GM18526 (cell line): ENCODE results near the gene CHDH.

ENCODE experiments used
- POLR2A ChIP-seq: IDR thresholded peaks from 3 replicates; pipeline ENCODE4 v1.6.1; 2011; ENCODE audit not compliant: insufficient read length; ENCODE audit errors: extremely low read depth

CHDH gene

GRCh38 chr3:53860196-53860595, 14.0 kb upstream of the CHDH start:
- TF ChIP-seq POLR2A, result no peak

DNA sequence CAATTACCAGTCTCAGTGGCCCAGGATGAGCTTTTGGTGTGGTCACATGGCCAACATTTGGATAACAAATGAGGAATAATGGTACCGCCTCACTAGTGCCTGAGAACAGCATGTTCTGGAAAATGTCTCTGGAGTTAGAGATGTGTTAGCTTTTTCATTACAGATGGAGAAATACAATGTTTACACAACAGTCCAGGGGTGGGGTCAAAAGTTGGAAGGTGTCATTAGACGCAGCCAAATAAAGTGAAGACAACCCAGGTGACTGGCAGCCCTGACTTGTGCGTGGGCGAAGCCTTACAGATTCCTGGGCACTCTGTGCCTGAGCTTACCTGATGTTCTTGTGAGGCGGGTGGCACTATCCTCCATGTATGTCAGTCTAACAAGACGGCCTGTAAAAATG, 13.0 kb upstream of the CHDH start:
- no peak for TF ChIP-seq POLR2A

DNA sequence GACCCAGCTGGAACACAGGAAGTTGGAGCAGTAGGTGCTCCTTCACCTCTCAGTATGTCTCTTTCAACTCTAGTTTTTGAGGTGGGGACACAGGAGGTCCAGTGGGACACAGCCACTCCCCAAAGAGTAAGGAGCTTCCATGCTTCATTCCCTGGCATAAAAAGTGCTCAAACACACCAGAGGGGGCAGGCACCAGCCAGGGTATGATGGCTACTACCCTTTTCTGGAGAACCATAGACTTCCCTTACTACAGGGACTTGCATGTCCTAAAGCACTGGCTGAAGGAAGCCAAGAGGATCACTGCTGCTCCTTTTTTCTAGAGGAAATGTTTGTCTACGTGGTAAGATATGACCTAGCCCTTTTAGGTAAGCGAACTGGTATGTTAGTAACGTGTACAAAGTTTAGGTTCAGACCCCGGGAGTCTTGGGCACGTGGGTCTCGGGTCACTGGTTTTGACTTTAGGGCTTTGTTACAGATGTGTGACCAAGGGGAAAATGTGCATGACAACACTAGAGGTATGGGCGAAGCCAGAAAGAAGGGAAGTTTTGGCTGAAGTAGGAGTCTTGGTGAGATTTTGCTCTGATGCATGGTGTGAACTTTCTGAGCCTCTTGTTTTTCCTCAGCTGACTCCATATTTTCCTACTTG, 12.0 kb upstream of the CHDH start:
- TF ChIP-seq POLR2A, result no peak

DNA sequence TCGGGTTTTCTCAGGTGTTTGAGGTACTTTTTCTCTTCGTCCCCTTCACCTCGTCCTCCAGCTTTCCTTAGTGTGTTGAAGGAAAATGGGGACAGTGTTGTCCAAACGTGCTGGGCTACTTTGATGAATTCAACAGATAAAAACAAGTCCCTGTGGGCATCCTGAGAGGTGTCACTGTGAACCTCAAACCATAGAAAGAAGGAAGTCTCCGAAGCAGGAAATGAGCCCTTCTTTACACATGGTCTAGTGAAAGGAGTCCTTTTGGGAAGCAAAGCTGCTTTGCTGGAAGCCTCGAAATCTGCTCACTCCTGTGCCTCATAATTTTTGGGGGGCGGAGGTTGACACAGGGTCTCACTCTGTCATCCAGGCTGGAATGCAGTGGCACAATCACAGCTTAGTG, 10.7 kb upstream of the CHDH start:
- TF ChIP-seq POLR2A, result no peak

- no peak for TF ChIP-seq POLR2A
Measured at GRCh38 chr3:53850895-53851294, 4.7 kb upstream of the CHDH start.

DNA sequence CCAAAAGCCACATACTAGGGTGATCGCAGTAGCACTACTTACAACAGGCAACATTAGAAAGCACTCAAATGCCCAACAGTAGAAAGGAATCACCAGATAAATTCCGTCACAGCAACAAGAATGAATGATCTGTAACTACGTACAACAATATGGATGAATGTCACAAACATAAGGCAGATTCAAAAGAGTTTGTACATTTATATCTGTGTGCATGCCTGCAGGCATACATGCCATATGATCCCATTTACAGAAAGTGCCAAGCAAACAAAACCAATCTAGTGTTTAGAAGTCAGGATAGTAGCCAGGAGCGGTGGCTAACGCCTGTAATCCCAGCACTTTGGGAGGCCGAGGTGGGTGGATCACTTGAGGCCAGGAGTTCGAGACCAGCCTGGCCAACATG, 3.7 kb upstream of the CHDH start:
- no peak for TF ChIP-seq POLR2A

GRCh38 chr3:53846851-53847155, 584 bp upstream of the CHDH start:
- no peak for TF ChIP-seq POLR2A

DNA sequence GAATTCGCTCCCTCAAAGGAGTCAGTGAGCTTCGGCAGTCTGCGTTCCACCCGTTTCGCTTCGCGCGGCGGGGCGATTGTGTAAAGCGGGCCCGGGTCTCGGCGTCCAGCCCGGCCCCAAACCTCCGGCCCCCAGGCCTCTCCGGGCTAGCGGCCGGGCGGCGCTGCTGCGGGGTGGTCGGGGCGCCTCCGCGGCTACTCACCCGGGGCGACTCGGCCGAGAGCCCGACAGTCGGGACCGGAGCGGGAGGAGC, 412 bp downstream of the CHDH start:
- no peak for TF ChIP-seq POLR2A

GRCh38 chr3:53845103-53845880, 927 bp downstream of the CHDH start:
- no peak for TF ChIP-seq POLR2A

DNA sequence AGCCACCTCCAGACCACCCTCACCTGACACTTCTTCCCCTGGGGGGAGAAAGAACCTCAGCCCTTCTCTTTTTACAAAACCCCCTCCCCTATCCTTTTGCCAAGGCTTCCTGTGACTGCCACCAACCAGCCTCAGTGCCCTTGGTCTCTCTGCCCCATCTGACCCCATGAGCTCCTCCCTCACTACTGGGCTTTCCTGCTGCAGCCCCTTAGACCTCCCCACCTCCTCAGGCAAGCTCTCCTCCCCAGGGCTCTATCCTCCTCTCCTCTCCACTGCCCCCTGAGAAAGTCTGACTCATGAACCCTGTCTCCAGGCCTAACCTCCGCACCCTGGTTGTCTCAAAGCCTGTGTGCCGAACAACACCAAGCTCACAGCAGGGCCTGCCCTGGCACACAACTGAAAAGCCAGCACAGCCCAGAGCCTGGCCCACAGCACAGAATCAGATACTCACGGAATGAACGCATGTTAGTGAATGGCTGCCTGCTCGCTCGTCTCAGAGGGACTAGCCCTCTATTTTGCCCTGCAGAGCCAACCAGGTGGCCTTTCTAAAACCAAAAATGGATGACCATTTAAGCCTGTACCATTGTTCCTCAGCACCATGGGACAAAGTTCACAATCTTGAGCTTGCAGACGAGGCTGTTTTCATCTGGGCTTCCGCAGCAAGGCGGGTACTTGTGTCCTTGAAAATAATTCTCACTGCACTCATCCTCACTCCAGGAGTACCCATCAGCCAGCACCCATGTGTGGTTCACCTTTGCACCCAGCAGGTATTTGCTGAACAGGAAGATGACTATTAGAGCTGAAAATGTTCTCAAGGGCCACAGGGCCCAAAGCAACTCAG, 1.7 kb downstream of the CHDH start:
- peak; percentile 23 for TF ChIP-seq POLR2A

GRCh38 chr3:53843195-53844177, 2.7 kb downstream of the CHDH start:
- no peak for TF ChIP-seq POLR2A

DNA sequence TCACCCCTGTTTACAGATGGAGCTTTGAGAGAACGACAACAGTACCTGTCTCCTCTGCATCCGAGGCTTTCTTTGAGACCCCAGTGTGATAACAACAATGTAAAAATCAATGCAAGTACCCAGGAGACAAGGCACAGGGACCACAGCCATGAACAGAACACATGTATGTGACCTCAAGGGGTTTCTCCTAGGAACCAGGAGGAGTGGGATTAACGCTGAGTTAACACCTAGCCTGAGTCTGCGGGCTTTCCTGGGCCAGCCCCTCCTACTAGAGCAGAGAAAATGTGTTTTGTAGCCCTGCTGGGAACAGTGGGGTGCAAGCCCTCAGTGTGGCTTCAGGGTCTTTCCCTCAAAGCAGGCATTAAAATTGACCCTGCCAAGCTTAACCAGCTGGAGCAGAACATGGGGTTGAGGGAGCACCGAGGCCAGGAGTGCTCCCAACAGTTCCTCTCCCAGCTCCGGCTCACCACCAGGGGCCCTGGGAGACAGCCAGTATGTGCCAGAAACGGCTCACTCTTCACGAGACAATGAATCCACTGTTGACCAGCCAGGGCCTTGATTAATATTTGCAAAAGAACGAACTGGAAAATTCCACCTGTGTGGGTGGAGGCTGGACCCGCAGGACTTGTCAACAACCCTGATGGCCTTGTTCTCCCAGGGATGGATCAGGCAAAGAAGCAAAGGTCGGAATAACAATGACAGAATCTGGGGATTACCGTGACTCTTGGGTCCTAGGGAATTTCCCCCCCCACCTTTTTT, 3.6 kb downstream of the CHDH start:
- no peak for TF ChIP-seq POLR2A

DNA sequence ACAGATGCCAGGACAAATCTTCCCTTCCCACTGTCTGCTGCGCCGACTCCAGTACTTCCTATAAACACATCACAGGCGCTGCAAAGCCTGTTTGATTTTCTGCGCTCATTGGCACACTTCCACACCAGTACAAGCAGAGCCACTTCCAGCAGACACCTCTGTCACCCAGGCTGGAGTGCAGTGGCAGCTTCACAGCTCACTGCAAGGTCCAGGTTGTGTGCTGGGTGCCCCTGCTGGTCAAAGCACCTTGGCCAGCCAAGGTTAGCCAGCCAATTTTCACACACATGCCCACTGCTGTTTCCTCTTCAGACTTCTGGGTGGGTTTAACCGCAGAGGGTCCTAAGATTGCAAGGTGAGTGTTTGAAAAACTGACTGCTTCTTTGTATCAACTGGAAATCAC, 4.9 kb downstream of the CHDH start:
- no peak for TF ChIP-seq POLR2A

DNA sequence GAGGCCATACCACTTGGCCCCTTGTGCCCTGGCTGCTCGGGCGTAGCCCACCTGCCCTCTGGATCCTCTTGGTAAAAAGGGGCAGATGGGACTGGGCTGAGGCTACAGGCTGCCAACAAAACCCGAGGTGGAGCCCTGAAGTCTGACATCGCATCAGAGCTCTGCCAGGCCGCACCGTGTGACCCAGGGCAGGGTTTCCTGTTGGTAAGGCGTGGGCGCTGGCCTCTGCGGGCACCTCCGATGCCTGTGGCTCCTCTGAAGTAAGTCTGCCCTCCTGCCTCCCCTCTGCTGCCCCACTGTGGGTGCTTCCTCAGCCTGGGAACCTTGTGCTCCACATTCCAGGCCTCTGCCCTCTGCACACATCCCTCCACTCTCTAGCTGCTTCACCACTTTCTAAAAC, 8.9 kb downstream of the CHDH start:
- no peak for TF ChIP-seq POLR2A
